Raji (cell line): ENCODE data around the gene FAH.

Source experiments
- POLR2A ChIP-seq: IDR thresholded peaks from 2 replicates; pipeline ENCODE4 v1.6.1; 2011; ENCODE audit warnings: low read depth, low read length, control low read depth; ENCODE audit not compliant: insufficient read depth

The FAH gene

GRCh38 chr15:80228959-80229610, 76.3 kb downstream of the FAH start:
- TF ChIP-seq POLR2A = no peak

GRCh38 chr15:80231371-80231770, 78.6 kb downstream of the FAH start:
- no peak for TF ChIP-seq POLR2A

- TF ChIP-seq POLR2A = no peak
These were observed 80.8 kb downstream of the FAH start for GRCh38 chr15:80233581-80233980.

GRCh38 chr15:80234883-80235282, 82.1 kb downstream of the FAH start:
- TF ChIP-seq POLR2A = no peak
